Testis (tissue), 3 donors: ENCODE data around the gene LCE3E. TPM values are rescaled to one million over a fixed set of nuclear protein-coding genes. Genes with fewer than 3 reads are reported as not detected.
A peak's percentile ranks its signal among the peaks of the same experiment; 100 is the strongest.

Experiments
- DNase-seq: peaks from one replicate; pipeline ENCODE4 v3.0.0-alpha.2; 2019
- H3K27ac ChIP-seq, 2 donors: fragments of 200-600 bp; sonication (generic); one replicate each; pipeline ENCODE4 v1.5.1; 2019
- H3K27me3 ChIP-seq: fragments of 200-600 bp; sonication (generic); one replicate; pipeline ENCODE4 v1.5.1; 2019
- H3K36me3 ChIP-seq: fragments of 200-600 bp; sonication (generic); one replicate; pipeline ENCODE4 v1.5.1; 2017; ENCODE audit warnings: low read depth; ENCODE audit errors: missing control alignments
- H3K4me1 ChIP-seq: fragments of 200-600 bp; sonication (generic); one replicate; pipeline ENCODE4 v1.5.1; 2019
- H3K4me3 ChIP-seq, 2 donors: fragments of 200-600 bp; sonication (generic); one replicate each; pipeline ENCODE4 v1.5.1; 2017 to 2019
- H3K9me3 ChIP-seq: fragments of 200-600 bp; sonication (generic); one replicate; pipeline ENCODE4 v1.5.1; 2017
- CTCF ChIP-seq, 3 experiments: fragments of 450-650 bp in 2 of 3; fragments of 200-600 bp in 1 of 3; sonication (generic) in 1 of 3; IDR thresholded peaks; one replicate each; pipeline ENCODE4 v1.5.1; 2016 to 2019; ENCODE audit warnings: antibody characterized with exemption in 3 of 3, mild to moderate bottlenecking in 2 of 3, moderate library complexity in 1 of 3
- POLR2A ChIP-seq: fragments of 450-650 bp; IDR thresholded peaks from one replicate; pipeline ENCODE4 v1.6.1; 2017; ENCODE audit warnings: antibody characterized with exemption, mild to moderate bottlenecking, moderate library complexity
- WGBS, 2 donors: methylation state at CpG; one replicate each; pipeline ENCODE4 v1.1.5; 2018; 5-methylcytosine and 5-hydroxymethylcytosine counted together
- intact Hi-C: fragments of 100-400 bp; cut with DNase I; formaldehyde crosslinking; loops from one replicate; pipeline ENCODE4 v1.15.1; 2023; ENCODE audit warnings: low total_unique reads
- polyA plus RNA-seq: library from polyadenylated mRNA; stranded (reverse); fragments of 350-450 nt; fragmentation: Illumina TruSeq; extraction: RNeasy Lipid Tissue Mini Kit (QIAGEN cat#74804); gene quantifications from one replicate; pipeline ENCODE4 v1.2.3, GENCODE V29; 2014; ENCODE audit warnings: low read depth, low replicate concordance; ENCODE audit not compliant: insufficient read depth
- small RNA-seq, 2 donors: library from RNA; depleted of rRNA; stranded (forward); fragments of <200 nt; gene quantifications; one replicate each; pipeline ENCODE3, GENCODE V24; 2016
- total RNA-seq, 2 donors: library from RNA; depleted of rRNA; stranded (reverse); fragments of >200 nt; gene quantifications; one replicate each; pipeline ENCODE4 v1.2.3, GENCODE V29; 2016

Gene LCE3E
- total and polyA plus RNA-seq, 3 donors from 2014 or later, result not detected

GRCh38 chr1:152520561-152521090, 46.0 kb downstream of the LCE3E start:
- Histone ChIP-seq H3K27me3 (no peaks in the 10 kb centered on the region), H3K9me3 (no peaks in the 10 kb centered on the region), H3K27ac (no peak overlapping the region), H3K4me1 (no peaks in the 10 kb centered on the region), H3K4me3 (no peak overlapping the region), H3K36me3 (no peaks in the 10 kb centered on the region)
- intact Hi-C loops, result no loop called here
- no peak for DNase-seq
- 56 to 62% methylated on average over 4 of the region's 4 CpGs for WGBS, 2 donors
- TF ChIP-seq CTCF (IDR thresholded peaks at IDR 0.05) (no peak), POLR2A (no peak)

- DNase-seq, result no peak
- WGBS, 2 donors, result 53 to 89% methylated on average over 1 of the region's 1 CpG
Observed at GRCh38 chr1:152519851-152520250, 46.7 kb downstream of the LCE3E start.

GRCh38 chr1:152517237-152517811, 49.3 kb downstream of the LCE3E start:
- H3K27ac ChIP-seq, result no peak overlapping the region
- no peaks in the 10 kb centered on the region for H3K9me3 ChIP-seq
- DNase-seq, result no peak
- intact Hi-C loops, result no loop called here
- no peak overlapping the region for H3K4me3 ChIP-seq
- no peaks in the 10 kb centered on the region for H3K36me3 ChIP-seq
- peaks cover 4% of the 10 kb centered on the region for H3K4me1 ChIP-seq
- TF ChIP-seq CTCF (IDR thresholded peaks at IDR 0.05), result no peak
- TF ChIP-seq POLR2A, result no peak
- 51 to 62% methylated on average over 5 to 7 of the region's 7 CpGs for whole genome bisulfite sequencing, 2 donors
- no peaks in the 10 kb centered on the region for H3K27me3 ChIP-seq

More at GRCh38 chr1:152519851-152520250, 46.7 kb downstream of the LCE3E start:
- no peak overlapping the region for H3K27ac ChIP-seq
- intact Hi-C loops, result no loop called here
- no peaks in the 10 kb centered on the region for H3K36me3 ChIP-seq
- H3K9me3 ChIP-seq, result no peaks in the 10 kb centered on the region
- TF ChIP-seq POLR2A (no peak), CTCF (IDR thresholded peaks at IDR 0.05) (no peak)
- peaks cover 4% of the 10 kb centered on the region for H3K4me1 ChIP-seq
- no peak overlapping the region for H3K4me3 ChIP-seq
- H3K27me3 ChIP-seq, result no peaks in the 10 kb centered on the region

- no peak for DNase-seq
- WGBS, 2 donors, result 54 to 56% methylated on average over 7 of the region's 7 CpGs
- Histone ChIP-seq H3K4me3 (peak overlapping the region in 1 of 2 donors; percentile 49), H3K9me3 (no peaks in the 10 kb centered on the region), H3K36me3 (no peaks in the 10 kb centered on the region), H3K4me1 (peaks cover 4% of the 10 kb centered on the region), H3K27me3 (no peaks in the 10 kb centered on the region), H3K27ac (no peak overlapping the region)
- intact Hi-C loops, result no loop called here
- no peak for TF ChIP-seq POLR2A
- no peak for TF ChIP-seq CTCF (IDR thresholded peaks at IDR 0.05)
Observed at GRCh38 chr1:152516082-152516481, 50.5 kb downstream of the LCE3E start.

Small RNA genes lying within 50 kb of the gene (small RNA-seq; reads per million reads assigned to genes)
- 0 reads per million in 2 donors for gene LCE3B

Other genes starting within 250 kb of the LCE3E start
- gene FLG, start 241.5 kb downstream of the LCE3E start, total RNA-seq, result under 1 TPM; 0.16 to 0.19 TPM
- gene FLG, start 241.5 kb downstream of the LCE3E start, polyA plus RNA-seq, result not detected
- gene FLG2, start 206.8 kb downstream of the LCE3E start, total RNA-seq, result under 1 TPM; 0.08 to 0.31 TPM
- 0.03 TPM for gene FLG2, start 206.8 kb downstream of the LCE3E start, polyA plus RNA-seq
- gene CRNN, start 152.5 kb downstream of the LCE3E start, total RNA-seq, result under 1 TPM; 0.16 to 0.43 TPM
- not detected for gene CRNN, start 152.5 kb downstream of the LCE3E start, polyA plus RNA-seq
- gene LCE5A, start 56.0 kb downstream of the LCE3E start, total RNA-seq, result under 1 TPM in 1 of 2 donors, not detected in 1; 0.37 TPM
- gene LCE5A, start 56.0 kb downstream of the LCE3E start, polyA plus RNA-seq, result 0.44 TPM
- not detected for gene CRCT1, start 52.3 kb downstream of the LCE3E start, total RNA-seq
- not detected for gene CRCT1, start 52.3 kb downstream of the LCE3E start, polyA plus RNA-seq
- gene LCE3D, start 13.7 kb upstream of the LCE3E start, total RNA-seq, result not detected
- gene LCE3D, start 13.7 kb upstream of the LCE3E start, polyA plus RNA-seq, result not detected
- not detected for gene LCE3C, start 33.5 kb upstream of the LCE3E start, total RNA-seq
- gene LCE3C, start 33.5 kb upstream of the LCE3E start, polyA plus RNA-seq, result not detected
- not detected for gene LCE3B, start 47.0 kb upstream of the LCE3E start, total RNA-seq
- not detected for gene LCE3B, start 47.0 kb upstream of the LCE3E start, polyA plus RNA-seq
- gene LCE3A, start 56.3 kb upstream of the LCE3E start, total RNA-seq, result not detected
- not detected for gene LCE3A, start 56.3 kb upstream of the LCE3E start, polyA plus RNA-seq
- gene LCE2D, start 96.6 kb upstream of the LCE3E start, total RNA-seq, result not detected
- not detected for gene LCE2D, start 96.6 kb upstream of the LCE3E start, polyA plus RNA-seq
- not detected for gene LCE2C, start 108.5 kb upstream of the LCE3E start, total RNA-seq
- not detected for gene LCE2C, start 108.5 kb upstream of the LCE3E start, polyA plus RNA-seq
- not detected for gene LCE2B, start 119.3 kb upstream of the LCE3E start, total RNA-seq
- gene LCE2B, start 119.3 kb upstream of the LCE3E start, polyA plus RNA-seq, result not detected
- gene LCE2A, start 131.6 kb upstream of the LCE3E start, total RNA-seq, result not detected
- gene LCE2A, start 131.6 kb upstream of the LCE3E start, polyA plus RNA-seq, result not detected
- not detected for gene LCE4A, start 141.4 kb upstream of the LCE3E start, total RNA-seq
- not detected for gene LCE4A, start 141.4 kb upstream of the LCE3E start, polyA plus RNA-seq
- not detected for gene KPRP, start 191.2 kb upstream of the LCE3E start, total RNA-seq
- gene KPRP, start 191.2 kb upstream of the LCE3E start, polyA plus RNA-seq, result not detected
- gene LCE1F, start 208.4 kb upstream of the LCE3E start, total RNA-seq, result not detected
- gene LCE1F, start 208.4 kb upstream of the LCE3E start, polyA plus RNA-seq, result not detected
- gene LCE1E, start 219.5 kb upstream of the LCE3E start, total RNA-seq, result not detected
- not detected for gene LCE1E, start 219.5 kb upstream of the LCE3E start, polyA plus RNA-seq
- not detected for gene LCE1D, start 229.9 kb upstream of the LCE3E start, total RNA-seq
- not detected for gene LCE1D, start 229.9 kb upstream of the LCE3E start, polyA plus RNA-seq
- gene LCE1C, start 239.9 kb upstream of the LCE3E start, total RNA-seq, result not detected
- not detected for gene LCE1C, start 239.9 kb upstream of the LCE3E start, polyA plus RNA-seq
- not detected for gene LCE1B, start 245.2 kb upstream of the LCE3E start, total RNA-seq
- gene LCE1B, start 245.2 kb upstream of the LCE3E start, polyA plus RNA-seq, result not detected